NCI-H2081 (cell line): ENCODE data around the gene EML2.

ENCODE experiments used
- DNase-seq, 2 experiments: peaks; one replicate each; lab custom pipeline; 2025; lab: John Stamatoyannopoulos, UW

EML2 gene

GRCh38 chr19:45587873-45588272 lies 51.3 kb downstream of the EML2 start:
- no peak for DNase-seq

GRCh38 chr19:45585158-45585577 lies 54.0 kb downstream of the EML2 start:
- DNase-seq, result no peak

- peak; percentile 99 for DNase-seq
These were observed 54.7 kb downstream of the EML2 start, which contains the start of gene OPA3 for GRCh38 chr19:45584332-45585157. Gene OPA3 (minus strand): TSS chr19:45584802. CDS start chr19:45584764, 38 bp downstream.

- no peak for DNase-seq
These were observed 57.6 kb downstream of the EML2 start for GRCh38 chr19:45581576-45581975.

GRCh38 chr19:45578861-45579260 lies 60.3 kb downstream of the EML2 start:
- no peak for DNase-seq

GRCh38 chr19:45577111-45577905 lies 61.9 kb downstream of the EML2 start:
- DNase-seq, result no peak

GRCh38 chr19:45576682-45577081 lies 62.5 kb downstream of the EML2 start:
- no peak for DNase-seq

GRCh38 chr19:45575216-45575615 lies 64.0 kb downstream of the EML2 start:
- DNase-seq, result no peak

GRCh38 chr19:45574526-45574925 lies 64.7 kb downstream of the EML2 start:
- no peak for DNase-seq

- no peak for DNase-seq
These were observed 67.6 kb downstream of the EML2 start for GRCh38 chr19:45571457-45572220.

GRCh38 chr19:45569619-45570421 lies 69.4 kb downstream of the EML2 start:
- no peak for DNase-seq

- no peak for DNase-seq
These were observed 70.5 kb downstream of the EML2 start for GRCh38 chr19:45568732-45569131.

GRCh38 chr19:45567609-45568008 lies 71.6 kb downstream of the EML2 start:
- DNase-seq, result no peak

- no peak for DNase-seq
These were observed 74.9 kb downstream of the EML2 start for GRCh38 chr19:45564131-45564780.

GRCh38 chr19:45560686-45561085 lies 78.5 kb downstream of the EML2 start:
- no peak for DNase-seq

- DNase-seq, result no peak
These were observed 79.2 kb downstream of the EML2 start for GRCh38 chr19:45560038-45560437.
